ENCODE data around the gene PFKL.
A peak's percentile ranks its signal among the peaks of the same experiment; 100 is the strongest.

The PFKL gene

GRCh38 chr21:44262338-44263056, 37.4 kb upstream of the PFKL start:
- Histone ChIP-seq H3K4me2 (no peak overlapping the region), H3K4me1 (peaks cover 63% of the 10 kb centered on the region), H3K36me3 (no peaks in the 10 kb centered on the region), H3K4me3 (no peak overlapping the region), H3K9ac (no peak overlapping the region), H3K27ac (no peak overlapping the region), H3K9me3 (no peaks in the 10 kb centered on the region), H4K20me1 (no peaks in the 10 kb centered on the region), H3K27me3 (no peaks in the 10 kb centered on the region)
- TF ChIP-seq Cebpa-rat (IDR thresholded peaks at IDR 0.05), result no peak

GRCh38 chr21:44263221-44263760, 36.6 kb upstream of the PFKL start:
- no peak for TF ChIP-seq Cebpa-rat (IDR thresholded peaks at IDR 0.05)
- Histone ChIP-seq H3K4me2 (peak overlapping the region; percentile 85), H3K4me3 (no peak overlapping the region)

DNA sequence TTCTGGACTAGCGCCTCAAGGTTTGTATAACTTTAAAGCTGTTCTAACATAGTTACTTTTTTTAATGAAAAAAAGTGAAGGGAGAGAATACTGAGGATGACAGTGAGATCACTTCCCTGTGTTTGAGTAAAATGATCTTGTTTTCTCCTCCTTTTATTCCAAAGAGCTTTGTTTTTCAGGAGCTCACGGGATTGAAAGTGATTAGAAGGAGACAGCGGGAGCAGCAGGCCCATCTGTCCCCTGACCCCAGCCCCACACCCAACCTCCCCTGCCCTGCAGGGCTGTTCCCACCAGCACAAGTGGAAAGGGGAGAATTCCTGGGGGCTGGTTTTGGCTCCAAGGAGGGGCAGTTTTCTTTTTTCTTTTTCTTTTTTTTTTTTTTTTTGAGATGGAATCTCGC, 36.1 kb upstream of the PFKL start:
- no peaks in the 10 kb centered on the region for H3K36me3 ChIP-seq
- H3K4me1 ChIP-seq, result peaks cover 67% of the 10 kb centered on the region
- no peak overlapping the region for H3K9ac ChIP-seq
- no peak for TF ChIP-seq Cebpa-rat (IDR thresholded peaks at IDR 0.05)
- no peaks in the 10 kb centered on the region for H3K9me3 ChIP-seq
- H3K27ac ChIP-seq, result peak overlapping the region; percentile 81
- peak overlapping the region; percentile 85 for H3K4me2 ChIP-seq
- no peaks in the 10 kb centered on the region for H3K27me3 ChIP-seq
- no peak overlapping the region for H3K4me3 ChIP-seq
- H4K20me1 ChIP-seq, result no peaks in the 10 kb centered on the region

More at GRCh38 chr21:44263221-44263760, 36.6 kb upstream of the PFKL start:
- Histone ChIP-seq H3K27ac (peak overlapping the region; percentile 81), H4K20me1 (no peaks in the 10 kb centered on the region), H3K9me3 (no peaks in the 10 kb centered on the region), H3K36me3 (no peaks in the 10 kb centered on the region), H3K9ac (peak overlapping the region; percentile 67), H3K4me1 (peaks cover 67% of the 10 kb centered on the region), H3K27me3 (no peaks in the 10 kb centered on the region)

GRCh38 chr21:44265734-44266270, 34.1 kb upstream of the PFKL start:
- TF ChIP-seq Cebpa-rat (IDR thresholded peaks at IDR 0.05), result no peak
- Histone ChIP-seq H3K27ac (peak overlapping the region; percentile 38), H3K4me2 (peak overlapping the region; percentile 36; the same call in 1 of the 2 replicates), H4K20me1 (no peaks in the 10 kb centered on the region), H3K4me1 (peaks cover 57% of the 10 kb centered on the region), H3K36me3 (no peaks in the 10 kb centered on the region), H3K9me3 (no peaks in the 10 kb centered on the region), H3K4me3 (no peak overlapping the region), H3K27me3 (no peaks in the 10 kb centered on the region), H3K9ac (no peak overlapping the region)

DNA sequence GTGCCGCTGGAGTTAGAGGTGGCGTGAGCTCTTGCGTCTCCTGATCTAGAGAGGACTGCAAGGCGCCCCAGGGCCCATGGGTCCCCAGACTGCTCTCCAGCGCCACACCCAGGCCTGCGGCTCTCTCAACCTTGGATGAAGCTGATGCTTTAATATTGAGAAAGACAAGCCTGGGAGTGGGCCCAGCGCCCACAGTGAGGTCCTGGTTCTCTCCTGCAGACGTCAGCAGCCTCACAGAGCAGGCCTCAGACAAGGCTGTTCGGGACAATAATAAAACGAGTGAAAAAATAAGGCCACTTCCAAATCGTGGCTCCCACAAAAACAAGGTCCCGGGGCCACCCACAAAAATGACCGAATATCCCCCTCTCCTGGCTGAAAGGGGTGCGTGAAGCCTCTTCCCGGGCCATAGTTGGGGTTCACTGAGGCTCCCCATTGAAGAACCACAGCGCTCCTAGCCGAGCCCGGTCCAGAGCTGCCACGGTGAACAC, 32.2 kb upstream of the PFKL start:
- TF ChIP-seq Cebpa-rat (IDR thresholded peaks at IDR 0.05), result no peak
- H3K4me1 ChIP-seq, result peaks cover 63% of the 10 kb centered on the region
- H3K4me2 ChIP-seq, result no peak overlapping the region
- H3K9me3 ChIP-seq, result no peaks in the 10 kb centered on the region
- no peaks in the 10 kb centered on the region for H3K36me3 ChIP-seq
- no peak overlapping the region for H3K4me3 ChIP-seq
- H3K27ac ChIP-seq, result no peak overlapping the region
- H3K9ac ChIP-seq, result no peak overlapping the region
- no peaks in the 10 kb centered on the region for H4K20me1 ChIP-seq
- no peaks in the 10 kb centered on the region for H3K27me3 ChIP-seq

- TF ChIP-seq Cebpa-rat (IDR thresholded peaks at IDR 0.05), result no peak
Observed at GRCh38 chr21:44269090-44269489, 30.8 kb upstream of the PFKL start.

DNA sequence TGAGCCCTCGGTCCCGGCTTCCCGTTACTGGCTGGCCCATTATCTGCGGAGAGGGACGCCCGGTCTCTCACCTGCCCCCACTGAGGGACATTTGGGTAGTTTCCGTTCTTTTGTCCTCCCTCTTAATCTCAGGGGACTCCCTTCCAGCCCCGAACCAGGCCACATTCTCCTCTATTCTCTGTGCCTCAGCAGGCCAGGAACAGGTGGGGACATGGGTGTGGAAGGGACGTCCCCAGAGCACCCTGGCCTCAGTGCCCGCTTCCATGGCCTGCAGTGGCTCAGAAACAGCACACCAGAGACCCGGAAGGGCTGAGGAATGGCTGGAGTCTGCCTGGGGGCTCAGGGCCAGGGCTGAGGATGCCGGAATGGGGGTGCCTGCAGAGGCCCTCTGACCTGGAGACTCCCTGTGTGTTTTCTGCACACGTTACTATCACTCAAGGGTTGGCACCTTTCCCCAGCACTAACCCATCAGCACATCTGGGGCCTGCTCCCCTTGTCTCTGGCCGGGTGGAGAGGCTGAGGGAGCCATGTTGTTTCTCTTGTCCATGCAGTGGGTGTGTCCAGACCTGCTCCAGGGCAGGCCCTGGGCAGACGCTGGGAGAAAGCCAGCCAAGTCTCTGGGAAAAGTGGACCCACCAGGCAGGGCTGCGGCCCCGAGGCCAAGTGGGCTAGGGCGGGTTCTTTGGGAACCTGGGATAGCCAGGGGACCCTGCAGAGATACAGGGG, 28.1 kb upstream of the PFKL start:
- H4K20me1 ChIP-seq, result no peaks in the 10 kb centered on the region
- H3K9ac ChIP-seq, result no peak overlapping the region
- peak overlapping the region; percentile 59 for H3K4me2 ChIP-seq
- peak overlapping the region; percentile 44 for H3K27ac ChIP-seq
- H3K27me3 ChIP-seq, result no peaks in the 10 kb centered on the region
- TF ChIP-seq Cebpa-rat (IDR thresholded peaks at IDR 0.05), result no peak
- H3K4me1 ChIP-seq, result peaks cover 25% of the 10 kb centered on the region
- no peak overlapping the region for H3K4me3 ChIP-seq
- H3K9me3 ChIP-seq, result no peaks in the 10 kb centered on the region
- no peaks in the 10 kb centered on the region for H3K36me3 ChIP-seq

More at GRCh38 chr21:44269090-44269489, 30.8 kb upstream of the PFKL start:
- no peak overlapping the region for H3K4me2 ChIP-seq
- H3K9me3 ChIP-seq, result no peaks in the 10 kb centered on the region
- peaks cover 51% of the 10 kb centered on the region for H3K4me1 ChIP-seq
- H3K27ac ChIP-seq, result no peak overlapping the region
- H3K36me3 ChIP-seq, result no peaks in the 10 kb centered on the region
- H3K27me3 ChIP-seq, result no peaks in the 10 kb centered on the region
- H3K4me3 ChIP-seq, result no peak overlapping the region
- no peak overlapping the region for H3K9ac ChIP-seq
- no peaks in the 10 kb centered on the region for H4K20me1 ChIP-seq

- peaks cover 19% of the 10 kb centered on the region for H3K4me1 ChIP-seq
- H3K36me3 ChIP-seq, result no peaks in the 10 kb centered on the region
- H3K4me3 ChIP-seq, result no peak overlapping the region
- no peak for TF ChIP-seq Cebpa-rat (IDR thresholded peaks at IDR 0.05)
- no peak overlapping the region for H3K9ac ChIP-seq
- H3K4me2 ChIP-seq, result 0 out of 2 replicates have a peak overlapping the region, but pooled peaks have one; percentile 59
- H3K27ac ChIP-seq, result peak overlapping the region; percentile 44; the same call in 1 of the 2 replicates
- no peaks in the 10 kb centered on the region for H3K9me3 ChIP-seq
- no peaks in the 10 kb centered on the region for H4K20me1 ChIP-seq
- no peaks in the 10 kb centered on the region for H3K27me3 ChIP-seq
Observed at GRCh38 chr21:44272284-44272858, 27.5 kb upstream of the PFKL start.

GRCh38 chr21:44273046-44273445, 26.8 kb upstream of the PFKL start:
- TF ChIP-seq Cebpa-rat (IDR thresholded peaks at IDR 0.05), result no peak
- Histone ChIP-seq H3K27ac (no peak overlapping the region), H3K9ac (no peak overlapping the region)

More at GRCh38 chr21:44273046-44273445, 26.8 kb upstream of the PFKL start:
- no peaks in the 10 kb centered on the region for H3K36me3 ChIP-seq
- H3K4me1 ChIP-seq, result peaks cover 13% of the 10 kb centered on the region
- H3K9me3 ChIP-seq, result no peaks in the 10 kb centered on the region
- H4K20me1 ChIP-seq, result no peaks in the 10 kb centered on the region
- no peaks in the 10 kb centered on the region for H3K27me3 ChIP-seq
- no peak overlapping the region for H3K4me2 ChIP-seq
- H3K4me3 ChIP-seq, result no peak overlapping the region

Measured in BLaER1 (cell line).